Measurements from ENCODE around the gene CHEK2.
"Not testable (repeated sequence)": the region's sequence is repeated elsewhere in the genome, so short reads cannot be mapped to it uniquely, and the experiment has no call there.

The CHEK2 gene

GRCh38 chr22:28741200-28741784, 328 bp downstream of the CHEK2 start:
- DNase-seq (ENCODE audit: low read depth, low spot score) = no peak

- not testable (repeated sequence) for DNase-seq (ENCODE audit: low read depth, low spot score)
These were observed 2.7 kb downstream of the CHEK2 start for GRCh38 chr22:28738876-28739275.

DNA sequence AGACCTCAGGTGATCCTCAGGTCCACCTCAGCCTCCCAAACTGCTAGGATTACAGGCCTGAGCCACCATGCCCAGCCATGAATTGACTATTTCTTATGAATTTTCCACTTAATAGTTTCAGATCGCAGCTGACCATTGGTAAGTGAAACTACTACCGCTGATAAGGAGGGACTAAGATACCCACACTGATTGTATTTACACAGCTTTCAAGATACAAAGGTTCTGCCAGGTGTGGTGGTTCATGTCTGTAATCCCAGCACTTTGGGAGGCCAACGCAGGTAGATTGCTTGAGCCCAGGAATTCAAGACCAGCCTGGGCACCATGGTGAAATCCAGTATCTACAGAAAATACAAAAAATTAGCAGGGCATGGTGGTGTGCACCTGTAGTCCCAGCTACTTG, 3.9 kb downstream of the CHEK2 start:
- no peak for DNase-seq (ENCODE audit: low read depth, low spot score)

DNA sequence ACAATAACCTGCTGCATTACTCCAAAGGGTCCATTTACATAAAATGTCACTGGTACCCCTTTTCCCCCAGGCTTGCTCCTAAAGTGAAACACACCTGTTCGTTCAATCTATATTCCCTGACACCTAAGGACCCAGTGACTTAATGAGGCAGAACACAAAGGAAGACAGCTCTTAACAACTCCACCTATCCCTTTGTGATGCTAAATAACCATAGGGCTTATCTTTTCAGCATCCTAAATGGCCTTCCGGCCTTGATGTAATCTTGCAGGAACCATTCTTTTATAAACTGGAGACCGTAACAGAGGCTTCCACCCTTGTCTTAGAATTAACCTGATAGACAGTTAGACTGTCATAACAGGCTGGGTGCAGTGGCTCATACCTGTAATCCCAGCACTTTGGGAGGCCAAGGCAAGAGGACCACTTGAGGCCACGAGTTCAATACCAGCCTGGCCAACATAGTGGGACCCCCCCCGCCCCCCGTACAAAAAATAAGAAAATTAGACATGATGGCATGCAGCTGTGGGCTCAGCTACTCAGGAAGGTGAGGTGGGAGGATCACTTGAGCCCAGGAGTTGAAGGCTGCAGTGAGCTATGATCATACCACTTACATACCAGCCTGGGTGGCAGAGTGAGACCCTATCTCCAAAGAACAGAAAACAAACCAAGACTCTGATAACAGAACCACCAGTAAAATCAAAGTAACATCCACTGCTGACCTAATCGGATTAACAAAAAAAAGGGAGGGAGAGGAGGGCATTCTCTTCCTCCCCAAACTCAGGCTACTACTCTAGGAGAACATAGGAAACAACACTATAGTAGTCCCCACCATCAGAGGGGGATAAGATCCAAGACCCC, 5.1 kb downstream of the CHEK2 start:
- no peak for DNase-seq (ENCODE audit: low read depth, low spot score)

DNA sequence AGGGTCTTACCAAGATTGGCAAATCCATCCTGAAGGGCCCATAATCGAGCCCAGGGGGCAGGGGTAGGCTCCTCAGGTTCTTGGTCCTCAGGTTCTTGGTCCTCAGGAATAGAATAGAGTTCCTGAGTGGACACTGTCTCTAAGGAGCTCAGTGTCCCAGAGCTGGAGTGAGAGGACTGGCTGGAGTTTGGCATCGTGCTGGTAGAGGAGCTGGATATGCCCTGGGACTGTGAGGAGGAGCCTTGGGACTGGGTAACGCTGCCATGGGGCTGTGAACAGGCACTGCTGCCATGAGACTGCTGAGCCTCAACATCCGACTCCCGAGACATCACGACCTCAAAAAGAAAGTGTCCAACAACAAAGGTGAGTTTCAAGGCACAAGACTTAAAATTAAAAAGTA, 7.2 kb downstream of the CHEK2 start:
- no peak for DNase-seq (ENCODE audit: low read depth, low spot score)

DNA sequence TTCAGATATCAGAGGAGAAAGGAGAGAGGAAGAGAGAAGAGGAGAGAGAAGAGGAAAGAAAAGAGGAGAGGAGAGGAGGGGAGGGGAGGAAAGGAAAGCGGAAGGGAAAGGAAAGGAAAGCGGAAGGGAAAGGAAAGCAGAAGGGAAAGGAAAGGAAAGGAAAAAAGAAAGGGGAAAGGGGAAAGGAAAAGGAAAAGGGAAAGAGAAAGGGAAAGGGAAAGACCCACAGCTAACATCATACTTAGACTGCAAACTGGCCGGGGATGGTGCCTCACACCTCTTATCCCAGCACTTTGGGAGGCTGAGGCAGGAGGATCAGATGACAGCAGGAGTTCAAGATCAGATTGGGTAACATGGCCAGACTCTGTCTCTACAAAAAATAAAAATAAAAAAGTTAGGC, 11.4 kb downstream of the CHEK2 start:
- no peak for DNase-seq (ENCODE audit: low read depth, low spot score)

GRCh38 chr22:28728621-28729313, 12.9 kb downstream of the CHEK2 start:
- DNase-seq (ENCODE audit: low read depth, low spot score) = no peak

DNA sequence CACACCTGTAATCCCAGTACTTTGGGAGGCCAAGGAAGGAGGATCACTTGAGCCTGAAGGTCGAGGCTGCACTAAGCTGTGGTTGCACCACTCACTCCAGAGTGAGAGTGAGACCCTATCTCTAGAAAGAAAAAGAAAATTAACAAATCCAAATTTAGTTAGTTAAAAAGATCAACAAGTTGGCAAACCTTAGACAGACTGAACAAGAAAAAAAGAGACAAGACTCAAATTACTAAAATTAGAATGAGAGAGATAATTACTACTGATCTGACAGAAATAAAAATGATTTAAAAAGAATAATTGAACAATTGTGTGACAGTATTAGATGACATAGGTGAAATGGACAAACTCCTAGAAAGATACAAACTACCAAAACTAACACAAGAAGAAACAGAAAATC, 13.6 kb downstream of the CHEK2 start:
- DNase-seq (ENCODE audit: low read depth, low spot score) = no peak

DNA sequence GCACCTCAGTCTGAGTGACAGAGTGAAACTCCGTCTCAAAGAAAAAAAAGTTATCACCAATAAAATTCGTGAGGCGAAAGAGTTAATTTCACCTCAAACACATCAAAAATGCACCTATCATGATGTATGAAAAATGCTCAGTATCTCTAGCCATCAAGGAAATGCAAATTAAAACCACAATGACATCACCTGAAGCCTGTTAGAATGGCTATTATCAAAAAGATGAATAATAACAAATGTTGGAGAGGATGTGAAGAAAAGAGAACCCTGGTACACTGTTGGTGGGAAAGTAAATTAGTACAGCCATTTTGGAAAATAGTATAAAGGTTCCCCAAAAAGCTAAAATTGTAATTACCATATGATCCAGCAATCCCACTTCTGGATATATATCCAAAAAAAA, 23.6 kb downstream of the CHEK2 start:
- DNase-seq (ENCODE audit: low read depth, low spot score) = no peak

DNA sequence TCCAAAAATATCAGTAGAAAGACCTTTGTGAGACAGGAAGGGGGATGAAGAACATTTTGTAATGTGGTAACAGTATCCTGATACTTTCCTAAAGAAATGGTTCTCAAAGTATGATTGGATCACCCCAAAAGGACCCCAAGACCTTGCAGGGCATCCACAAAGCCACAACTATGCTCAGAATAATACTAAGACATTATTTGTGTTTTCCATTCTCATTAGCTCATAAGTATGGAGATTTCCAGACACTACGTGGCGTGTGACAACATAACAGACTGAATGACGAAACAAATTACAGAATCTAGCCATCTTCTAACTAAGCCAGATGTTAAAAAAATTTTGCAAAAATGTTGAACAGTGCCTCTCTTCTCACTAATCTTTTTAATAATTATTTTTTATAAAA, 24.9 kb downstream of the CHEK2 start:
- no peak for DNase-seq (ENCODE audit: low read depth, low spot score)

- DNase-seq (ENCODE audit: low read depth, low spot score) = no peak
These were observed 26.0 kb downstream of the CHEK2 start for GRCh38 chr22:28715611-28716010.

- no peak for DNase-seq (ENCODE audit: low read depth, low spot score)
These were observed 27.5 kb downstream of the CHEK2 start for GRCh38 chr22:28714043-28714628.

DNA sequence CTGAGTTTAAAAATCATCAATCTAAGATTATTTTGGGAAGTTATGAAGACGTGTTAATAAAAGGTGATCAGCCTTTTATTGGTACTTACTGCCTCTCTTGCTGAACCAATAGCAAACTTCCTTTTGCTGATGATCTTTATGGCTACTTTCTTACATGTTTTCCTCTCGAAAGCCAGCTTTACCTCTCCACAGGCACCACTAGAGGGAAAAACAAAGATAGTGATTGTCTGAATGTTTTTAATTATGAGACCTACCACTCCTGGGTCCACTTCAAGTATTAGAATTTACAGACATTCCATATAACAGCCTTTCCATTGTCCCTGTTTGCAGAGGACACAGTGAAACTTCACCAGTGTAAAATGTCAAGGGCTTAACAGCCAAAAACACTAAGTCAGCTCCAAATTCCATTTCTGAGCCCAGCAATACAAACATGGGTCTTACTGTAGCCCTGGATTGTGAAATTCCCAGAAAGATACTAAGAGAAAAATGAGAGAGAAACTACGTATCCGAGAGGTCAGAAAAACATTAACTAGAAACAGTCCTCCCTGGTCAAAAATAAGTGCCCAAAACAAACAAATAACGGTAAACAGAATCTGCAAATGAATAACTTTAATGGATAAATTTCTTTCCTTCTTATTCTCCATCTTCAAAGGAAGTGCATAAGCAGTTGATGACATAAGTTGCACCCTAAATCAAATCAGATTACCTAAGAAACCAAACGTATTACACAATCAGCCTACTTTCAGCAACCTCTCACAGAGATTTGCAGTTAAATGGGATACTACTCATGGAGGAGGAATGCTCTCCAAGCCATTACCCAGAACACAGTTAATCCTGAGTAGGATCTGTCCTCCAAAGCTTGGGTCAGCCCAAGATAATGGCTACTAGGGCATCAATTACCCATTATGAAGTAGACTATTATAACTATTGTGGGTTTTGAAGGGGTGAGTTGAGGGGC, 29.5 kb downstream of the CHEK2 start:
- no peak for DNase-seq (ENCODE audit: low read depth, low spot score)

- DNase-seq (ENCODE audit: low read depth, low spot score) = no peak
These were observed 30.3 kb downstream of the CHEK2 start for GRCh38 chr22:28711341-28711740.

GRCh38 chr22:28710576-28711191, 30.9 kb downstream of the CHEK2 start:
- DNase-seq (ENCODE audit: low read depth, low spot score) = no peak

DNA sequence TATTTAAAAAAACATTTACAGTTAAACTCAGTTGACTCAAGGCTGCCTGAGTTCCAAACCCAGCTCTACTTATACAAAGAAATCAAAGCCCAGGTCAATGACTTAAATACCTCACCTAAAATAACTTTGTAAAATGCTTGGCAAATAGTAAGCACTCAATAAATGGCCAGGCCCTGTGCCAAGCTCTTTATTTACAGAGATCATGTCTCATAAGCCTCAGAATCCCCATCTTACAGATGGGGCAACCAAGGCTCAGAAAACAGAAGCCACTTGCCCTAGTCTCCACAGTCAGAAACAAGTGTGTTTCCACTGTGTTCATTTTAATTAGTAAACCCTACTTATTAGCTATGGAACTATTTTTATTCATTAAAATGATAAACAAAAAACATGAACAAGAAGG, 31.5 kb downstream of the CHEK2 start:
- DNase-seq (ENCODE audit: low read depth, low spot score) = no peak

DNA sequence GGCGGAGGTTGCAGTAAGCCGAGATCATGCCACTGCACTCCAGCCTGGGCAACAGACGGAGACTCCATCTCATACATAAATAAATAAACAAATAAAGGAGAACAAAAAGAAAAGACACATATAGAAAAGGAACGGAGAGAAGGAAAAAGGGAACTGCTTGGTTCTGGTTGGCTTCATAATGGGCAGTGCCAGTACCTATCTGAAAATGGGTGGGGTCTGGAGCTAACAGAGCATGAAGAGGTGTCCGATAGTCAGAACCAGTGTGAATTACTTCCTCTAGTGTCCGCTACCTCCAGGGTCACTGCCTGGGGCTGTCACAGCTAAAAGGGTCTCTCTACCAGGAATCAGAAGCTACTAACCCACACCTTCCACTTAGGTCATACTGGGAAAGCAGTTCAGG, 34.8 kb downstream of the CHEK2 start:
- DNase-seq (ENCODE audit: low read depth, low spot score) = no peak

DNA sequence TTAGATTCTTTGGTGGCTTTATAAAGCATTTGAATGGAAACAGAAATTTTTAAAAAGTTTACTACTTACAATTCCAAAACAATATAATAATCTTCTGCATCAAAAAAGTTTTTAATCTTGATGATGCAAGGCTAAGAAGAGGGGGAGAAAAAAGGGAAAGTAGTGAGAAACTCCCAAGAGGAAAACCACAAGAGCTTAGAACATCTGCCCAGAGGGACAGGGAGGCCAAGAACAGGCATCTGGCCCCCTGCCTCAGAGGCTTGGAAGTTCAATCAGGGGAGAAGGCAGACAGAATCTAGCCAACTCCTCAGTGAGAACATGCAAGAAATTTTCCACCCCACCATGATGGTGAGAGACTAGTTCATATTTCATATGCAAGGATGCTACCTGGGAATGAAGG, 38.2 kb downstream of the CHEK2 start:
- no peak for DNase-seq (ENCODE audit: low read depth, low spot score)

DNA sequence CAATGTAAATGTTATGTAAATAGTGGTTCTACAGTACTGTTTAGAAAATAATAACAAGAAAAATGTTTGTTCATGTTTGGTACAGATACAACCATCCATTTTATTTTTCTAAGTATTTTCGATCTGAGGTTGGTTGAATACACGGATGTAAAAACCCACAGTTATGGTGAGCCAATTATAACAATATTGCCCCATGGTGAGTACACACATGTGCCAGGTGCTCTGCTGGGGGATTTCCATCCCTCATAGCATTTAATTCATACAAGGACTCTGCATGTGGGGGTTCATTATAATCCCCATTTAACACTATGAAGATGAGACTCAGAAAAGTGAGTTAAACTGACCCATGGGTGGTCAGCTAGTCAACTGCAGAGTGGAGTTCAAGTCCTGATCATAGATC, 38.7 kb downstream of the CHEK2 start:
- DNase-seq (ENCODE audit: low read depth, low spot score) = no peak

DNA sequence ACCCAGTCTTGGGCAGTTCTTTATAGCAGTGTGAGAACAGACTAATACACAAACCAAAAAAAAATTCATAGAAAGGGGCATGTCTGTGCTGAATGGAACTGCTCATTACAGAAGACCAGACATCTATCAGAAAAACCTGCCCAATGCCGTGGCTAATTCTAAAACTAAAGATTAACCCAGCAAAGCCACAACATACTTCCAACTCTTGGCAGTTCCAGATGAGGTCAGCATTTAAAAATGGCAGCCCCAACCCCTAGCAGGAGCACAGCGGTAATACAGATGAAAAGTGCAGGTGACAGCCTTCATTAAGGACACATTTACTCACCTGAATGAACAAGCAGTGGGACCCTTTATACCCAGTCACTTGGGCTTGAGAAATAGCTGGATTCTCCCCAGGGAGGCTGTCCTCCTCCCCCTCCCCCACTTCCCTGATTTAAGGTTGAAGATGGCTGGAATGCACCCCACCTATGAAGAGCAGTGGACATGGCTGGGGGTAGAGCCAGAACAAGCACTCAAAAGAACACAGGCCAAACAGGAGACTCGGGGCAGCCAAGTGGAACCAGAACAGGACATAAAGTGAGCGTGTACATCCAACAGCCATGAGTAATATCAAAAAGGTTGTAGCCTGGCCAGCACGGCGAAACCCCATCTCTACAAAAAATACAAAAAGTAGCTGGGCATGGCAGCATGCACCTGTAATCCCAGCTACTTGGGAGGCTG, 48.4 kb downstream of the CHEK2 start:
- DNase-seq (ENCODE audit: low read depth, low spot score) = not testable (repeated sequence)

Measured in iPS DF 19.7 (cell line).